Midbrain (tissue), 1 donor: ENCODE measurements around the gene GOPC.

Experiments
- DNase-seq: peaks from one replicate; lab custom pipeline; 2025; lab: John Stamatoyannopoulos, UW

GOPC gene

GRCh38 chr6:117595099-117595923 is 7.0 kb downstream of the GOPC start:
- DNase-seq = no peak

- no peak for DNase-seq
These were observed 9.1 kb downstream of the GOPC start for GRCh38 chr6:117592983-117593759.

GRCh38 chr6:117591405-117591804 is 10.9 kb downstream of the GOPC start:
- DNase-seq = no peak

- DNase-seq = no peak
These were observed 11.9 kb downstream of the GOPC start for GRCh38 chr6:117590447-117590846.

- no peak for DNase-seq
These were observed 16.7 kb downstream of the GOPC start for GRCh38 chr6:117585647-117586046.

- no peak for DNase-seq
These were observed 28.1 kb downstream of the GOPC start for GRCh38 chr6:117574198-117574597.

GRCh38 chr6:117573006-117573680 is 29.2 kb downstream of the GOPC start:
- no peak for DNase-seq

GRCh38 chr6:117568831-117569410 is 33.4 kb downstream of the GOPC start:
- no peak for DNase-seq

- no peak for DNase-seq
These were observed 34.1 kb downstream of the GOPC start for GRCh38 chr6:117568247-117568646.

GRCh38 chr6:117564681-117565080 is 37.6 kb downstream of the GOPC start:
- no peak for DNase-seq

- DNase-seq = no peak
These were observed 41.2 kb downstream of the GOPC start for GRCh38 chr6:117561128-117561527.

- no peak for DNase-seq
These were observed 43.0 kb downstream of the GOPC start for GRCh38 chr6:117559299-117559698.

- DNase-seq = no peak
These were observed 43.5 kb downstream of the GOPC start for GRCh38 chr6:117558818-117559217.

- DNase-seq = no peak
These were observed 44.4 kb downstream of the GOPC start for GRCh38 chr6:117557951-117558350.

- DNase-seq = peak; percentile 59
These were observed 46.3 kb downstream of the GOPC start for GRCh38 chr6:117555882-117556498.

GRCh38 chr6:117555262-117555849 is 47.0 kb downstream of the GOPC start:
- DNase-seq = no peak

GRCh38 chr6:117553142-117553541 is 49.2 kb downstream of the GOPC start:
- no peak for DNase-seq

GRCh38 chr6:117552618-117553017 is 49.7 kb downstream of the GOPC start:
- DNase-seq = no peak

GRCh38 chr6:117550618-117551242 is 51.6 kb downstream of the GOPC start:
- DNase-seq = no peak

- DNase-seq = no peak
These were observed 52.2 kb downstream of the GOPC start for GRCh38 chr6:117550078-117550600.

GRCh38 chr6:117549611-117550010 is 52.7 kb downstream of the GOPC start:
- no peak for DNase-seq
